ENCODE results near the gene CASP2.
"Not testable (repeated sequence)": the region's sequence is repeated elsewhere in the genome, so short reads cannot be mapped to it uniquely, and the experiment has no call there.

CASP2 gene

GRCh38 chr7:143287339-143287934 is 714 bp upstream of the CASP2 start:
- no peak for TF ChIP-seq CTCF (IDR thresholded peaks at IDR 0.05; ENCODE audit: extremely low read depth, insufficient read depth, missing control alignments)
- no peak for DNase-seq (ENCODE audit: low spot score)
- in situ Hi-C loops (cut with MboI; ENCODE audit: low pct_unique_long_range_greater_than_20kb, low sequenced_read_pairs, unreplicated experiment) = no loop called here

DNA sequence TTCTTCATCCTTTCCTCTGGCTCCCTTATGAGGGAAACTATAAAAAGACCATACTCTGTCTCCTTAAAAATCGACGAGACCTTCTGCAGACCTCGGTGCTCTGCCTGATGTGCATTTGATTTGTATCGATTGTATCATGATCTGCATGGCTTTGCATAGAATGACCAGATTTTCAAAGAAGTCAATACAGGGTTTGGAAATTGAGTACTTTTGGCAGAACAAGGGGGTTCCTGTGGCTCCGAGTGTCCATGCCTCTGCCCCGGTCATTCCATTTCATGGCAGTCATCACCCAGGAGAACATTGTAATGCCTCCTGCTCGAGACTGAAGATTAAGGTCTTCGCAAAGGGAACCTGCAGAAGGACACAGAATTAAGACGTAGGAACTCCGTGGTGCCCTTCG is 685 bp downstream of the CASP2 start:
- no peak for DNase-seq (ENCODE audit: low spot score)
- no peak for TF ChIP-seq CTCF (IDR thresholded peaks at IDR 0.05; ENCODE audit: extremely low read depth, insufficient read depth, missing control alignments)
- in situ Hi-C loops (cut with MboI; ENCODE audit: low pct_unique_long_range_greater_than_20kb, low sequenced_read_pairs, unreplicated experiment) = no loop called here

- DNase-seq (ENCODE audit: low spot score) = no peak
- in situ Hi-C loops (cut with MboI; ENCODE audit: low pct_unique_long_range_greater_than_20kb, low sequenced_read_pairs, unreplicated experiment) = no loop called here
- TF ChIP-seq CTCF (IDR thresholded peaks at IDR 0.05; ENCODE audit: extremely low read depth, insufficient read depth, missing control alignments) = no peak
Measured at GRCh38 chr7:143289421-143289820, 1.3 kb downstream of the CASP2 start.

DNA sequence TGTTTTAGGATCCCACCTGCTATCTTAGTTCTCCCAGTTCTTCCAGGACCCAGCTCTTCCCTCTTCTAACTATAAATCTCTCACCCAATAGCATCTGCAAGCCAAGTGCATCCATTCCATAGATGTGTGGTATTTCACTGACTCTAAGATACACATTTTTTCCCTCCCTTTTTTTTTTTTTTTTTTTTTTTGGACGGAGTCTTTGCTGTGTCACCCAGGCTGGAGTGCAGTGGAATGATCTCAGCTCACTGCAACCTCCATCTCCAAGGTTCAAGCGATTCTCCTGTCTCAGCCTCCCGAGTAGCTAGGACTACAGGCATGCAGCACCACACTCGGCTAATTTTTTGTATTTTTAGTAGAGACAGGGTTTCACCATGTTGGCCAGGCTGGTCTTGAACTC is 1.7 kb downstream of the CASP2 start:
- in situ Hi-C loops (cut with MboI; ENCODE audit: low pct_unique_long_range_greater_than_20kb, low sequenced_read_pairs, unreplicated experiment); DNase-seq (ENCODE audit: low spot score): not testable (repeated sequence)

- no peak for TF ChIP-seq CTCF (IDR thresholded peaks at IDR 0.05; ENCODE audit: extremely low read depth, insufficient read depth, missing control alignments)
- no peak for DNase-seq (ENCODE audit: low spot score)
- in situ Hi-C loops (cut with MboI; ENCODE audit: low pct_unique_long_range_greater_than_20kb, low sequenced_read_pairs, unreplicated experiment) = no loop called here
Measured at GRCh38 chr7:143290293-143290692, 2.1 kb downstream of the CASP2 start.

DNA sequence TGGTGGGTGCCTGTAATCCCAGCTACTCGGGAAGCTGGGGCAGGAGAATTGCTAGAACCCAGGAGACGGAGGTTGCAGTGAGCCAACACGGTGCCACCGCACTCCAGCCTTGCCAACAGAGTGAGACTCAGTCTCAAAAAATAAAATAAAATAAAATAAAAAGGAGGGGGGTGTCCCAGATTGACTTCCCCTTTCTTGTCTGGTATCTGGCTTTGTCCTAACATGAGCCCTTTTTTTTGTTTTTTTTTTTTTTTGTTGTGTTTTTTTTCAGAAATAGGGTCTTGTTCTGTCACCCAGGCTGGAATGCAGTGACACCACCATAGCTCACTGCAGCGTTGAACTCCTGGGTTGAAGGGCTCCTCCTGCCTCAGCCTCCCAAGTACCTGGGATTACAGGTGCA is 4.7 kb downstream of the CASP2 start:
- TF ChIP-seq CTCF (IDR thresholded peaks at IDR 0.05; ENCODE audit: extremely low read depth, insufficient read depth, missing control alignments) = no peak
- in situ Hi-C loops (cut with MboI; ENCODE audit: low pct_unique_long_range_greater_than_20kb, low sequenced_read_pairs, unreplicated experiment) = no loop called here
- no peak for DNase-seq (ENCODE audit: low spot score)

DNA sequence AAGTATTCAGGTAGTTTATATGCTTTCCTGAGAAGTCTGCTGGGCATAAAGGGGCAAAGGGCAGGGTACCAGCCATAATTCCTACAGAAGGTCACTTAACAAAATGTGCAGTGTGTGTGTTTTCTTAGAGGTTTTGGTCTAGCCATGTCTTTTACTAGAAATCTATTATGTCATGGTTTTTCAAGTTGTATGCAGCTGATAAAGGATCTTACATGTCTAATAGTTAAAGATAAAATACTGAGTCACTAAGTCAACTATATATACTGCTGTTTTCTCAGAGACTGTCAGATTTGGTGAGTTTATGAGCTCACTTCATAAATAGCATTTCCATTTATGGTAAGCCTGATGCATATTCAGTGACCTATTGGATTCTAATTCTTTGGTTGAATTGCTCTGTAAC is 7.7 kb downstream of the CASP2 start:
- no peak for TF ChIP-seq CTCF (IDR thresholded peaks at IDR 0.05; ENCODE audit: extremely low read depth, insufficient read depth, missing control alignments)
- in situ Hi-C loops (cut with MboI; ENCODE audit: low pct_unique_long_range_greater_than_20kb, low sequenced_read_pairs, unreplicated experiment) = no loop called here
- DNase-seq (ENCODE audit: low spot score) = no peak
